ENCODE results near the gene UBE2J1. TPM values are rescaled to one million over a fixed set of nuclear protein-coding genes. Genes with fewer than 3 reads are reported as not detected.

The UBE2J1 gene
- total and polyA plus RNA-seq, 10 of the 15 experiments (the other 5 are each of a cell fraction or from before 2014, with no cell fraction given) = 48.7 to 131 (median 90.0) TPM

- H3K9ac ChIP-seq (ENCODE audit: control insufficient read depth, insufficient read depth, low read length) = no peak overlapping the region
- no peaks in the 10 kb centered on the region for H3K9me3 ChIP-seq (replicated peaks; ENCODE audit: control insufficient read depth, insufficient read depth, low read length)
- ChIA-PET POLR2A (no interaction called here), CTCF (interaction anchor here (0.9 to 2.1 kb wide), 3 partner anchors 44 to 69 kb away, joined by 3 to 6 read pairs (median 6); no protein-coding TSS in a partner anchor), SMC1A (ENCODE audit: uncharacterized antibody, unreplicated experiment) (interaction anchor here (1.0 kb wide), 1 partner anchor 62 kb away, joined by 3 read pairs; no protein-coding TSS in a partner anchor), RAD21 (ENCODE audit: unreplicated experiment) (no interaction called here)
- H3K27me3 ChIP-seq (replicated peaks in 1 of 2; ENCODE audit: control insufficient read depth in 2 of 2, insufficient read depth in 2 of 2, low read length in 1 of 2) = no peaks in the 10 kb centered on the region
- no peaks in the 10 kb centered on the region for H3K79me2 ChIP-seq (ENCODE audit: control insufficient read depth, insufficient read depth, low read length)
- H2AFZ ChIP-seq (ENCODE audit: control insufficient read depth, low read depth, low read length) = no peak overlapping the region
- no peak for DNase-seq (ENCODE audit: low read depth, low spot score)
- H4K20me1 ChIP-seq (ENCODE audit: control insufficient read depth, insufficient read depth) = no peaks in the 10 kb centered on the region
- intact Hi-C loops (cut with micrococcal nuclease; ENCODE audit: unreplicated experiment) = no loop called here
- no peak overlapping the region for H3K4me3 ChIP-seq
- no peak for ATAC-seq
- H3K36me3 ChIP-seq (ENCODE audit: control insufficient read depth in 2 of 2, insufficient read depth in 2 of 2, low read length in 1 of 2) = no peaks in the 10 kb centered on the region
- no peak for TF ChIP-seq LARP7 (IDR thresholded peaks at IDR 0.05)
- no peak for TF ChIP-seq SIX5 (IDR thresholded peaks at IDR 0.05; ENCODE audit: low read depth, low read length, severe bottlenecking)
- TF ChIP-seq EED (IDR thresholded peaks at IDR 0.05; ENCODE audit: low read depth) = no peak
- no peak for TF ChIP-seq SMAD1 (IDR thresholded peaks at IDR 0.05; ENCODE audit: low read depth, partially characterized antibody)
- TF ChIP-seq ETV6 (conservative IDR thresholded peaks at IDR 0.05 in 1 of 2, IDR thresholded peaks at IDR 0.05 in 1 of 2; ENCODE audit: borderline replicate concordance in 1 of 2, low read depth in 1 of 2) = no peak
- TF ChIP-seq, protein P1, sequence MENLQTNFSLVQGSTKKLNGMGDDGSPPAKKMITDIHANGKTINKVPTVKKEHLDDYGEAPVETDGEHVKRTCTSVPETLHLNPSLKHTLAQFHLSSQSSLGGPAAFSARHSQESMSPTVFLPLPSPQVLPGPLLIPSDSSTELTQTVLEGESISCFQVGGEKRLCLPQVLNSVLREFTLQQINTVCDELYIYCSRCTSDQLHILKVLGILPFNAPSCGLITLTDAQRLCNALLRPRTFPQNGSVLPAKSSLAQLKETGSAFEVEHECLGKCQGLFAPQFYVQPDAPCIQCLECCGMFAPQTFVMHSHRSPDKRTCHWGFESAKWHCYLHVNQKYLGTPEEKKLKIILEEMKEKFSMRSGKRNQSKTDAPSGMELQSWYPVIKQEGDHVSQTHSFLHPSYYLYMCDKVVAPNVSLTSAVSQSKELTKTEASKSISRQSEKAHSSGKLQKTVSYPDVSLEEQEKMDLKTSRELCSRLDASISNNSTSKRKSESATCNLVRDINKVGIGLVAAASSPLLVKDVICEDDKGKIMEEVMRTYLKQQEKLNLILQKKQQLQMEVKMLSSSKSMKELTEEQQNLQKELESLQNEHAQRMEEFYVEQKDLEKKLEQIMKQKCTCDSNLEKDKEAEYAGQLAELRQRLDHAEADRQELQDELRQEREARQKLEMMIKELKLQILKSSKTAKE (IDR thresholded peaks at IDR 0.05; ENCODE audit: low read depth, poor library complexity, severe bottlenecking) = no peak
- no peak for TF ChIP-seq SMAD5 (IDR thresholded peaks at IDR 0.05; ENCODE audit: low read depth)
- TF ChIP-seq RB1 (IDR thresholded peaks at IDR 0.05; ENCODE audit: borderline replicate concordance) = no peak
- no peak for TF ChIP-seq CHD4 (IDR thresholded peaks at IDR 0.05)
- TF ChIP-seq JUNB (IDR thresholded peaks at IDR 0.05) = no peak
- no peak for TF ChIP-seq CBX3 (IDR thresholded peaks at IDR 0.05; ENCODE audit: borderline replicate concordance, low read depth)
- TF ChIP-seq POLR2A (IDR thresholded peaks at IDR 0.05; ENCODE audit: low read depth, low read length) = no peak
- TF ChIP-seq RAD51 (IDR thresholded peaks at IDR 0.05) = no peak
- TF ChIP-seq BACH1 (IDR thresholded peaks at IDR 0.05; ENCODE audit: borderline replicate concordance) = no peak
- no peak for TF ChIP-seq FOS (IDR thresholded peaks at IDR 0.05; ENCODE audit: borderline replicate concordance, extremely low read depth, insufficient read length)
- TF ChIP-seq, protein P2, sequence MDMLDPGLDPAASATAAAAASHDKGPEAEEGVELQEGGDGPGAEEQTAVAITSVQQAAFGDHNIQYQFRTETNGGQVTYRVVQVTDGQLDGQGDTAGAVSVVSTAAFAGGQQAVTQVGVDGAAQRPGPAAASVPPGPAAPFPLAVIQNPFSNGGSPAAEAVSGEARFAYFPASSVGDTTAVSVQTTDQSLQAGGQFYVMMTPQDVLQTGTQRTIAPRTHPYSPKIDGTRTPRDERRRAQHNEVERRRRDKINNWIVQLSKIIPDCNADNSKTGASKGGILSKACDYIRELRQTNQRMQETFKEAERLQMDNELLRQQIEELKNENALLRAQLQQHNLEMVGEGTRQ (IDR thresholded peaks at IDR 0.05; ENCODE audit: borderline replicate concordance, low read depth, low read length) = no peak
- TF ChIP-seq ZNF274 (IDR thresholded peaks at IDR 0.05; ENCODE audit: insufficient read depth, insufficient read length) = no peak
- TF ChIP-seq ATF3 (IDR thresholded peaks at IDR 0.05; ENCODE audit: borderline replicate concordance, extremely low read depth, low read depth, low read length) = no peak
- peaks cover 33% of the 10 kb centered on the region for H3K4me1 ChIP-seq (ENCODE audit: control insufficient read depth, insufficient read depth, low read length)
- no peak overlapping the region for H3K27ac ChIP-seq (ENCODE audit: control insufficient read depth, insufficient read depth)
- in situ Hi-C loops (cut with MboI) = no loop called here
- no TSS peak for BruUV-seq (replicated peaks)
- no peak for FAIRE-seq
- H3K4me2 ChIP-seq (ENCODE audit: control insufficient read depth, insufficient read depth) = no peak overlapping the region
- WGBS (ENCODE audit: insufficient coverage, insufficient replicate concordance, low lambda C conversion rate, missing lambda C conversion rate) = 89% methylated on average over 10 of the region's 10 CpGs
Measured at GRCh38 chr6:89302936-89303335, 49.6 kb downstream of the UBE2J1 start.
